H1 (cell line): ENCODE data around the gene SLIT3. TPM values are rescaled to one million over a fixed set of nuclear protein-coding genes. Genes with fewer than 3 reads are reported as not detected.

Source experiments
- CTCF ChIA-PET: fragments of 300-600 bp; sonication (Branson Sonifier 250); formaldehyde crosslinking; loops from one replicate; lab custom pipeline; 2021; ENCODE audit not compliant: partially characterized antibody; lab: Charles Lee
- POLR2A ChIA-PET: fragments of 300-600 bp; sonication (Branson Sonifier 250); formaldehyde crosslinking; loops from one replicate; lab custom pipeline; 2021; ENCODE audit warnings: inconsistent platforms; ENCODE audit not compliant: partially characterized antibody; lab: Charles Lee
- DNase-seq, 2 experiments: peaks; one replicate each; pipeline versions ENCODE4 v3.0.0 to v3.0.0-alpha.2; 2010 to 2022; ENCODE audit warnings: low spot score in 2 of 2, low read depth in 1 of 2, mixed read lengths in 1 of 2
- FAIRE-seq: peaks from 2 replicates; lab custom pipeline; 2011; peaks lifted over from hg19 to GRCh38; lab: Jason Lieb, UNC
- H2AFZ ChIP-seq: 2 replicates; pipeline ENCODE4 v1.8.1; 2012; ENCODE audit warnings: low read length, inconsistent platforms
- H2AK5ac ChIP-seq: 2 replicates; pipeline ENCODE4 v1.6.1; 2013; ENCODE audit warnings: low read depth, low read length
- H2BK120ac ChIP-seq: replicated peaks from 2 replicates; pipeline ENCODE3; 2013; ENCODE audit warnings: low read depth, low read length, inconsistent platforms
- H2BK12ac ChIP-seq: 2 replicates; pipeline ENCODE4 v1.6.1; 2013; ENCODE audit warnings: low read depth, low read length
- H2BK15ac ChIP-seq: 2 replicates; pipeline ENCODE4 v1.6.1; 2013; ENCODE audit warnings: low read length
- H2BK20ac ChIP-seq: 2 replicates; pipeline ENCODE4 v1.6.1; 2013; ENCODE audit warnings: low read length
- H2BK5ac ChIP-seq: 2 replicates; pipeline ENCODE4 v1.6.1; 2013; ENCODE audit warnings: low read depth, low read length
- H3K14ac ChIP-seq: 2 replicates; pipeline ENCODE4 v1.6.1; 2013; ENCODE audit warnings: inconsistent platforms; ENCODE audit not compliant: insufficient read length
- H3K18ac ChIP-seq: 2 replicates; pipeline ENCODE4 v1.6.1; 2013; ENCODE audit warnings: low read length; ENCODE audit errors: extremely low read depth
- H3K23ac ChIP-seq: 2 replicates; pipeline ENCODE4 v1.6.1; 2013; ENCODE audit warnings: inconsistent platforms; ENCODE audit not compliant: insufficient read length
- H3K23me2 ChIP-seq: 2 replicates; pipeline ENCODE4 v1.6.1; 2013; ENCODE audit warnings: low read depth, low read length
- H3K27ac ChIP-seq: 2 replicates; pipeline ENCODE4 v1.6.1; 2011; ENCODE audit warnings: low read depth, low read length, inconsistent platforms
- H3K27me3 ChIP-seq, 4 experiments: replicated peaks in 1 of 4; 1 replicate in 1 of 4; 2 replicates in 3 of 4; pipeline versions ENCODE4 v1.6.1 to v1.8.1; 2011 to 2013; ENCODE audit warnings: low read length in 3 of 4, mild to moderate bottlenecking in 3 of 4, inconsistent platforms in 2 of 4, mixed read lengths in 2 of 4, moderate library complexity in 1 of 4; ENCODE audit not compliant: control insufficient read depth in 3 of 4, insufficient read depth in 3 of 4; ENCODE audit errors: extremely low read depth in 1 of 4
- H3K36me3 ChIP-seq, 4 experiments: 2 replicates each; pipeline versions ENCODE4 v1.6.1 to v1.8.1; 2011 to 2013; ENCODE audit warnings: mild to moderate bottlenecking in 4 of 4, low read length in 3 of 4, moderate library complexity in 2 of 4, control low read depth in 1 of 4, inconsistent platforms in 1 of 4; ENCODE audit not compliant: insufficient read depth in 4 of 4, control insufficient read depth in 2 of 4
- H3K4ac ChIP-seq: replicated peaks from 2 replicates; pipeline ENCODE3; 2013; ENCODE audit warnings: low read length, low read depth, mixed read lengths, inconsistent platforms; ENCODE audit not compliant: insufficient read length
- H3K4me1 ChIP-seq, 4 experiments: replicated peaks in 1 of 4; 1 replicate in 1 of 4; 2 replicates in 3 of 4; pipeline versions ENCODE4 v1.6.1 to v1.8.1; 2011 to 2013; ENCODE audit warnings: low read length in 3 of 4, inconsistent platforms in 2 of 4, mixed read lengths in 1 of 4; ENCODE audit not compliant: insufficient read depth in 4 of 4, control insufficient read depth in 3 of 4
- H3K4me2 ChIP-seq, 2 experiments: 2 replicates each; pipeline versions ENCODE4 v1.6.1 to v1.8.1; 2011 to 2013; ENCODE audit warnings: low read depth in 2 of 2, low read length in 2 of 2, control low read depth in 1 of 2, inconsistent platforms in 1 of 2, mild to moderate bottlenecking in 1 of 2; ENCODE audit not compliant: insufficient read depth in 1 of 2
- H3K4me3 ChIP-seq, 4 experiments: fragments of 200-600, 300-600 bp in 1 of 4; sonication (generic), shearing (Covaris generic), sonication (Bioruptor Twin) in 1 of 4; 2 replicates each; pipeline versions ENCODE4 v1.5.1 to v1.8.1; 2011 to 2016; ENCODE audit warnings: low read length in 4 of 4, low read depth in 3 of 4, control low read depth in 2 of 4, inconsistent platforms in 2 of 4, mild to moderate bottlenecking in 2 of 4, mixed read lengths in 1 of 4, moderate library complexity in 1 of 4; ENCODE audit not compliant: insufficient read depth in 2 of 4; ENCODE audit errors: extremely low read depth in 1 of 4
- H3K56ac ChIP-seq: replicated peaks from 2 replicates; pipeline ENCODE3; 2013; ENCODE audit warnings: low read depth, mild to moderate bottlenecking, mixed read lengths, low read length, inconsistent platforms; ENCODE audit not compliant: insufficient read length
- H3K79me1 ChIP-seq: 2 replicates; pipeline ENCODE4 v1.6.1; 2013; ENCODE audit warnings: low read depth, low read length, control low read depth
- H3K79me2 ChIP-seq, 2 experiments: 2 replicates each; pipeline versions ENCODE4 v1.6.1 to v1.8.1; 2012 to 2013; ENCODE audit warnings: low read length in 2 of 2, mild to moderate bottlenecking in 2 of 2, inconsistent platforms in 1 of 2; ENCODE audit not compliant: insufficient read depth in 2 of 2, control insufficient read depth in 1 of 2
- H3K9ac ChIP-seq, 4 experiments: replicated peaks in 1 of 4; 1 replicate in 1 of 4; 2 replicates in 3 of 4; pipeline versions ENCODE4 v1.6.1 to v1.8.1; 2011 to 2013; ENCODE audit warnings: low read depth in 3 of 4, low read length in 3 of 4, control low read depth in 2 of 4, mild to moderate bottlenecking in 2 of 4, moderate library complexity in 2 of 4, inconsistent platforms in 1 of 4; ENCODE audit errors: extremely low read depth in 1 of 4
- H3K9me3 ChIP-seq, 2 experiments: 2 replicates each; pipeline versions ENCODE4 v1.6.1 to v1.8.1; 2012 to 2013; ENCODE audit warnings: mild to moderate bottlenecking in 2 of 2, moderate library complexity in 2 of 2, control low read depth in 1 of 2, inconsistent platforms in 1 of 2, low read depth in 1 of 2, low read length in 1 of 2, mixed read lengths in 1 of 2; ENCODE audit not compliant: insufficient read depth in 2 of 2
- H4K20me1 ChIP-seq, 2 experiments: replicated peaks in 1 of 2; 2 replicates each; pipeline versions ENCODE3 to v1.8.1; 2011 to 2013; ENCODE audit warnings: inconsistent platforms in 2 of 2, low read length in 2 of 2, mild to moderate bottlenecking in 1 of 2; ENCODE audit not compliant: insufficient read depth in 2 of 2, control insufficient read depth in 1 of 2
- H4K5ac ChIP-seq: 2 replicates; pipeline ENCODE4 v1.6.1; 2013; ENCODE audit warnings: low read length, low read depth, mixed read lengths, inconsistent platforms; ENCODE audit not compliant: insufficient read length
- H4K8ac ChIP-seq: 2 replicates; pipeline ENCODE4 v1.8.0; 2013; ENCODE audit warnings: mild to moderate bottlenecking, moderate library complexity, low read length, inconsistent platforms; ENCODE audit not compliant: insufficient read depth; ENCODE audit errors: extremely low read depth
- H4K91ac ChIP-seq: replicated peaks from 2 replicates; pipeline ENCODE3; 2013; ENCODE audit warnings: low read length, mixed read lengths, inconsistent platforms; ENCODE audit not compliant: insufficient read length
- ASH2L ChIP-seq: fragments of 200-600, 300-600 bp; sonication (generic); IDR thresholded peaks from one replicate; pipeline ENCODE4 v1.7.1; 2017; ENCODE audit warnings: low read length
- CREB1 ChIP-seq: IDR thresholded peaks from 2 replicates; pipeline ENCODE4 v1.6.1; 2012; ENCODE audit warnings: inconsistent platforms
- CTBP2 ChIP-seq: IDR thresholded peaks from 2 replicates; pipeline ENCODE4 v1.7.0; 2011; ENCODE audit warnings: borderline replicate concordance, mild to moderate bottlenecking, moderate library complexity, mixed read lengths, low read length; ENCODE audit not compliant: insufficient read depth, insufficient read length
- JUN ChIP-seq: IDR thresholded peaks from 2 replicates; pipeline ENCODE4 v1.6.1; 2011; ENCODE audit warnings: low read depth, mild to moderate bottlenecking, improper control_type of control experiment, low read length
- KDM4A ChIP-seq: IDR thresholded peaks from one replicate; pipeline ENCODE4 v1.7.1; 2012; ENCODE audit warnings: low read depth, mild to moderate bottlenecking, moderate library complexity, low read length, inconsistent platforms; ENCODE audit not compliant: severe bottlenecking
- KDM5A ChIP-seq: fragments of 200-600 bp; IDR thresholded peaks from 2 replicates; pipeline ENCODE4 v1.7.1; 2012; ENCODE audit warnings: mild to moderate bottlenecking, low read length, inconsistent platforms, mixed read lengths
- PHF8 ChIP-seq: fragments of 200-600 bp; sonication (generic); conservative IDR thresholded peaks from 2 replicates; pipeline ENCODE4 v1.7.1; 2012; ENCODE audit warnings: low read depth, mild to moderate bottlenecking, inconsistent platforms, low read length, moderate library complexity
- RAD21 ChIP-seq, 2 experiments: IDR thresholded peaks in 1 of 2; conservative IDR thresholded peaks in 1 of 2; 2 replicates each; pipeline ENCODE4 v1.6.1; 2011; ENCODE audit warnings: low read depth in 2 of 2, low read length in 2 of 2, improper control_type of control experiment in 1 of 2, inconsistent platforms in 1 of 2, mild to moderate bottlenecking in 1 of 2, moderate library complexity in 1 of 2
- RFX5 ChIP-seq: IDR thresholded peaks from 2 replicates; pipeline ENCODE4 v1.6.1; 2011; ENCODE audit warnings: low read depth, low read length, improper control_type of control experiment, borderline replicate concordance
- RXRA ChIP-seq: IDR thresholded peaks from 2 replicates; pipeline ENCODE4 v1.6.1; 2011; ENCODE audit warnings: low read depth, mild to moderate bottlenecking, low read length, moderate library complexity; ENCODE audit not compliant: insufficient read depth
- SIN3A ChIP-seq, 2 experiments: IDR thresholded peaks in 1 of 2; conservative IDR thresholded peaks in 1 of 2; 2 replicates each; pipeline ENCODE4 v1.6.1; 2011 to 2012; ENCODE audit warnings: low read length in 2 of 2, improper control_type of control experiment in 1 of 2, low read depth in 1 of 2, mild to moderate bottlenecking in 1 of 2
- TAF1 ChIP-seq: IDR thresholded peaks from 2 replicates; pipeline ENCODE4 v1.6.1; 2011; ENCODE audit warnings: mild to moderate bottlenecking, low read depth, low read length
- WGBS, 2 experiments: shearing (Covaris generic) in 1 of 2; methylation state at CpG; one replicate each; pipeline versions ENCODE4 v1.1.6 to v1.1.7; 2013 to 2015; ENCODE audit warnings: low lambda C conversion rate in 2 of 2, mixed read lengths in 2 of 2, inconsistent platforms in 1 of 2, low coverage in 1 of 2, missing lambda C conversion rate in 1 of 2; ENCODE audit not compliant: insufficient replicate concordance in 2 of 2, insufficient coverage in 1 of 2, insufficient read length in 1 of 2; ENCODE audit errors: extremely low coverage in 1 of 2, missing lambda C conversion rate in 1 of 2; 5-methylcytosine and 5-hydroxymethylcytosine counted together
- polyA plus RNA-seq, 7 experiments: library from polyadenylated mRNA; depleted of rRNA in 3 of 7; stranded (reverse) in 5 of 7; unstranded in 2 of 7; fragments of >200 nt in 5 of 7; fragments of 200-250 nt in 2 of 7; gene quantifications; 1 replicate in 5 of 7; 2 replicates in 1 of 7; 4 replicates in 1 of 7; pipeline versions ENCODE4 v1.2.1 to v1.2.3, GENCODE V29; 2011 to 2013; ENCODE audit warnings: missing spikeins in 2 of 7, mixed read lengths in 2 of 7
- total RNA-seq: library from RNA; stranded (reverse); fragmentation: NEBNext Ultra II Directional; extraction: Animal tissue kit (Norgen Biotek cat#: 25700); gene quantifications from 2 replicates; pipeline ENCODE4 v1.2.1, GENCODE V29; 2021
- TF ChIP-seq, protein P1 (sequence below): IDR thresholded peaks from 2 replicates; pipeline ENCODE4 v1.6.1; 2012; ENCODE audit warnings: inconsistent platforms

The SLIT3 gene
- total and polyA plus RNA-seq, 2 of the 8 experiments (the other 6 are each of a cell fraction or from before 2014, with no cell fraction given), result 1.1 to 1.2 TPM

DNA sequence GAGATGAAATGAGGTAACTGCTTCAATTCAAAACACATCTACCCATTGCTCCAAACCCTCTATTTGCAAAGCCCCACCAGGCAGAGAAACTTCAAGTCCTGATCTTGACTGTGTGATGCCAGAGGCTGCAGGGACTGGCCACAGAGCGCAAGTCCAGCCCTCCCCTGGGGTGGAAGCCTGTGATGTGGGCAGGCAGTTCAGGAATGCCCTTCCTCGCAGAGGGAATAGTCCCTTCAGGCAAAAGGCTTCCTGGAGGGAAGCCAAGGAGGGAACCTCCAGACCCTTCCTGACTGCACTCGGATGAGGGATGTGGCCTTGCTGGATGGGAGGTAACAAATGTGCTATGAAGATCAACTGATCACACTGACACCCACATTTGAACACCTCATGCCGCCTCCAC, 131.2 kb downstream of the SLIT3 start:
- H2AFZ ChIP-seq, result no peak overlapping the region
- no peak overlapping the region for H3K4me2 ChIP-seq
- H3K4me1 ChIP-seq, result peaks cover 0 to 8% (median 4%) of the 10 kb centered on the region in 4 experiments; a peak in 4 of 7 replicates
- no peaks in the 10 kb centered on the region for H3K79me1 ChIP-seq
- no peak overlapping the region for H2BK20ac ChIP-seq
- H3K79me2 ChIP-seq, result no peaks in the 10 kb centered on the region
- H4K91ac ChIP-seq, result no peak overlapping the region
- H3K4me3 ChIP-seq, result no peak overlapping the region
- H3K9ac ChIP-seq, result no peak overlapping the region
- H4K5ac ChIP-seq, result no peak overlapping the region
- H3K23me2 ChIP-seq, result no peaks in the 10 kb centered on the region
- POLR2A ChIA-PET, result no interaction called here
- H2BK15ac ChIP-seq, result no peak overlapping the region
- no peaks in the 10 kb centered on the region for H3K36me3 ChIP-seq
- no peak overlapping the region for H4K8ac ChIP-seq
- FAIRE-seq, result no peak
- no peak overlapping the region for H2BK5ac ChIP-seq
- no peak overlapping the region for H2BK120ac ChIP-seq
- H3K9me3 ChIP-seq, result no peaks in the 10 kb centered on the region
- H3K27ac ChIP-seq, result no peak overlapping the region
- H3K56ac ChIP-seq, result no peak overlapping the region
- WGBS, 2 experiments, result 98% methylated on average over 4 of the region's 4 CpGs; no CpG with 5 or more reads in 1 of the 2 experiments
- no peak overlapping the region for H2BK12ac ChIP-seq
- CTCF ChIA-PET, result interaction anchor here (2.7 kb wide), 1 partner anchor 9 kb away, joined by 10 read pairs; no protein-coding TSS in a partner anchor
- H3K4ac ChIP-seq, result no peak overlapping the region
- no peak overlapping the region for H3K18ac ChIP-seq
- DNase-seq, result no peak
- H4K20me1 ChIP-seq, result no peaks in the 10 kb centered on the region
- no peak overlapping the region for H3K14ac ChIP-seq
- no peak overlapping the region for H2AK5ac ChIP-seq
- H3K23ac ChIP-seq, result no peak overlapping the region
- no peaks in the 10 kb centered on the region for H3K27me3 ChIP-seq
- TF ChIP-seq PHF8, result no peak
- TF ChIP-seq RFX5, result no peak
- TF ChIP-seq ASH2L, result no peak
- TF ChIP-seq KDM4A, result no peak
- TF ChIP-seq RAD21 (IDR thresholded peaks at IDR 0.05 in 1 of 2, conservative IDR thresholded peaks at IDR 0.05 in 1 of 2; ENCODE audit: low read depth in 2 of 2, low read length in 2 of 2), result no peak
- no peak for TF ChIP-seq SIN3A (conservative IDR thresholded peaks at IDR 0.05 in 1 of 2, IDR thresholded peaks at IDR 0.05 in 1 of 2; ENCODE audit: low read depth in 1 of 2, low read length in 2 of 2)
- TF ChIP-seq JUN, result no peak
- no peak for TF ChIP-seq KDM5A
- TF ChIP-seq TAF1, result no peak
- TF ChIP-seq, protein P1, sequence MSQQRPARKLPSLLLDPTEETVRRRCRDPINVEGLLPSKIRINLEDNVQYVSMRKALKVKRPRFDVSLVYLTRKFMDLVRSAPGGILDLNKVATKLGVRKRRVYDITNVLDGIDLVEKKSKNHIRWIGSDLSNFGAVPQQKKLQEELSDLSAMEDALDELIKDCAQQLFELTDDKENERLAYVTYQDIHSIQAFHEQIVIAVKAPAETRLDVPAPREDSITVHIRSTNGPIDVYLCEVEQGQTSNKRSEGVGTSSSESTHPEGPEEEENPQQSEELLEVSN, result no peak
- TF ChIP-seq CTBP2, result no peak
- TF ChIP-seq CREB1, result no peak
- TF ChIP-seq RXRA, result no peak
